ENCODE data around the gene PRR15L.
"Not testable (repeated sequence)": the region's sequence is repeated elsewhere in the genome, so short reads cannot be mapped to it uniquely, and the experiment has no call there.

The PRR15L gene

DNA sequence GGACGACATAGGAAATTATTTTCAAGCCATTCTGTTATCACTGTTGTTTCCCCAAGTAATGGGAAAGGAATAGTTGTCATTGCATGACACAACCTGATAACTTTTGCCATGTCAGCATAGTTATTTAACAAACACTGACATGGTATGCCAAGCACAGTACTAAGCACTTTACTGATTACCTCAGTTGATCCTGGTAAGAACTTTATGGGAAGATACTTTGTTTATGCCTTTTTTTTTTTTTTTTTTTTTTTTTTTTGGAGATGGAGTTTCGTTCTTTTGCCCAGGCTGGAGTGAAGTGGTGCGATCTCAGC, 32.0 kb downstream of the PRR15L start:
- H3K4me3 Mint-ChIP-seq, result no peak overlapping the region
- H3K27me3 Mint-ChIP-seq (ENCODE audit: low read depth), result no peaks in the 10 kb centered on the region
- no peak for DNase-seq (ENCODE audit: low spot score)
- no peak overlapping the region for H3K27ac Mint-ChIP-seq
- no peaks in the 10 kb centered on the region for H3K9me3 Mint-ChIP-seq
- no peaks in the 10 kb centered on the region for H3K4me1 Mint-ChIP-seq (ENCODE audit: low read depth)
- peaks cover 39% of the 10 kb centered on the region for H3K36me3 Mint-ChIP-seq (ENCODE audit: low read depth)

DNA sequence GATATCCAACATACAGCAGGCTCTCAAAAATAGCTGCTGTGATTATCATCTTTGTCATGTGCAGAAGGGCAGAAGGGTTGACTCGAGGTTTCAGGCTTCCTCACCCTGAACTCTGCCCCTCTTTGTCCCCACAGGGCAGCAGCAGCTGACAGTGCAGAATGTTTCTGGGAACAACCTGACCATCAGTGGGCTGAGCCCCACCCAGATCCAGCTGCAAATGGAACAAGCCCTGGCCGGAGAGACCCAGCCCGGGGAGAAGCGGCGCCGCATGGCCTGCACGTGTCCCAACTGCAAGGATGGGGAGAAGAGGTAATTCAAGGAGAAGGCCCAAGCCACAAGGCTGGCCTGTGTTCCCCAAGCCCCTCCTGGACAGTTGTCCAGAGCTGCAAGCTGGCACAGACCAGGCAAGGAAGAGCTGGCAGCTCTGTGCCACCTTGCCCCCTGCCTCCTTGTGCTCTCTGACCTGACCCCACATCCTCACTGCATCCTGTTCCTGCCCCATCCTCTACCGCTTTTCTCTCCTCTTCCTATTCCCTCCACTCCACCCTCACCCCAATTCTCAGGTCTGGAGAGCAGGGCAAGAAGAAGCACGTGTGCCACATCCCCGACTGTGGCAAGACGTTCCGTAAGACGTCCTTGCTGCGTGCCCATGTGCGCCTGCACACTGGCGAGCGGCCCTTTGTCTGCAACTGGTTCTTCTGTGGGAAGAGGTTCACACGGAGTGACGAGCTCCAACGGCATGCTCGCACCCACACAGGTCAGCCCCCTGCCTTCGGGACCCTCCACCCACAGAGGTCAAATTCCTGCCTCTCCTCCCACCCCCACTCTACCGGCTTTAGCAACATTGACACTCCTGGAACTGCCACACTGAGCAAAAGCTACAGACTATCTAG, 32.7 kb downstream of the PRR15L start:
- Mint-ChIP-seq H3K27me3 (ENCODE audit: low read depth) (no peaks in the 10 kb centered on the region), H3K27ac (no peak overlapping the region), H3K36me3 (ENCODE audit: low read depth) (peaks cover 39% of the 10 kb centered on the region), H3K4me3 (no peak overlapping the region), H3K4me1 (ENCODE audit: low read depth) (no peaks in the 10 kb centered on the region), H3K9me3 (no peaks in the 10 kb centered on the region)
- DNase-seq (ENCODE audit: low spot score), result no peak

DNA sequence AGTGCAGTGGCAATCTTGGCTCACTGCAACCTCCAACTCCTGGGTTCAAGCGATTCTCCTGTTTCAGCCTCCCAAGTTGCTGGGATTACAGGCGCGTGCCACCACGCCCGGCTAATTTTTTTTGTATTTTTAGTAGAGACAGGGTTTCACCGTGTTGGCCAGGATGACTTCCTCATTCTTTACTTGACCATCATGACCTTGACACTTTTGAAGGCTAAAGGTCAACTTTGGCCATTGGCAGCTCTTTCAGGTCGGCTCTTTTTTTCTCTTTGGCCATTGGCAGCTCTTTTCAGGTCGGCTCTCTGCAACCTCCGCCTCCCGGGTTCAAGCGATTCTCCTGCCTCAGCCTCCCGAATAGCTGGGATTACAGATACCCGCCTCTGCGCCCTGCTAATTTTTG, 37.8 kb downstream of the PRR15L start:
- not testable (repeated sequence) for H3K27ac Mint-ChIP-seq; H3K4me3 Mint-ChIP-seq; H3K4me1 Mint-ChIP-seq (ENCODE audit: low read depth); H3K9me3 Mint-ChIP-seq; H3K27me3 Mint-ChIP-seq (ENCODE audit: low read depth); DNase-seq (ENCODE audit: low spot score)
- H3K36me3 Mint-ChIP-seq (ENCODE audit: low read depth), result peaks cover 31% of the 10 kb centered on the region

DNA sequence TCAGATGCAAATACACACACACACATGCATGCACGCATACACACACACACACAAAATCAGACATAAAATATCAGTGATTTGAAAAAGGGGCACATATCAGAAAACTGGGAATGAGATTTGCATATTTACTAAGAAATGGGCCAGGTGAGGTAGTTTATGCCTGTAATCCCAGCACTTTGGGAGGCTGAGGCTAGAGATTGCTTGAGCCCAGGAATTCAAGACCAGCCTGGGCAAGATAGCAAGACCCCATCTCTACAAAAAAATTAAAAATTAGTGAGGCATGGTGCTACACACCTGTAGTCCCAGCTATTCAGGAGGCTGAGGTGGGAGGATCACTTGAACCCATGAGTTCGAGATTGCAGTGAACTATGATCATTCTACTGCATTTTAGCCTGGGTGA, 38.7 kb downstream of the PRR15L start:
- Mint-ChIP-seq H3K36me3 (ENCODE audit: low read depth) (peaks cover 30% of the 10 kb centered on the region), H3K4me3 (no peak overlapping the region), H3K4me1 (ENCODE audit: low read depth) (peaks cover 2% of the 10 kb centered on the region), H3K9me3 (no peaks in the 10 kb centered on the region), H3K27me3 (ENCODE audit: low read depth) (no peaks in the 10 kb centered on the region), H3K27ac (no peak overlapping the region)
- DNase-seq (ENCODE audit: low spot score), result no peak

DNA sequence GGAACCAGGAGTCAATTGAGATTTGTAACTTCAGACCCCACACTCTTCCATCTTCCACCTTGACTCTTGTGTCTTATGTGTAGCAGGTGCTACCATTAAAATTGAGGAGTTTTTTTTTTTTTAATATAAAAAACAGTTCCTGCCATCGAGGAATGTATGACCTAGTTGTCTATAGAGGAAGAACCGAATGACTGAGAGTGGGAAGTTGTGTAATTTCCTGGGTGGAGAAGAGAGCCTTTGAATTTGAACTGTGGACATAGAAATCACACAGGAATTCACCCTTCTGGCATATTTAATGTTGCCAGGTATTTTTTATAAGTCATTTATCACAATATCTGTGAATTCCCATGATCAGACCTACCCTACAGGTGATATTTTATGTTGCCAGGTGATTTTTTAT, 39.7 kb downstream of the PRR15L start:
- no peaks in the 10 kb centered on the region for H3K9me3 Mint-ChIP-seq
- H3K4me3 Mint-ChIP-seq, result no peak overlapping the region
- DNase-seq (ENCODE audit: low spot score), result no peak
- H3K36me3 Mint-ChIP-seq (ENCODE audit: low read depth), result peaks cover 27% of the 10 kb centered on the region
- no peaks in the 10 kb centered on the region for H3K27me3 Mint-ChIP-seq (ENCODE audit: low read depth)
- H3K4me1 Mint-ChIP-seq (ENCODE audit: low read depth), result peaks cover 2% of the 10 kb centered on the region
- no peak overlapping the region for H3K27ac Mint-ChIP-seq

DNA sequence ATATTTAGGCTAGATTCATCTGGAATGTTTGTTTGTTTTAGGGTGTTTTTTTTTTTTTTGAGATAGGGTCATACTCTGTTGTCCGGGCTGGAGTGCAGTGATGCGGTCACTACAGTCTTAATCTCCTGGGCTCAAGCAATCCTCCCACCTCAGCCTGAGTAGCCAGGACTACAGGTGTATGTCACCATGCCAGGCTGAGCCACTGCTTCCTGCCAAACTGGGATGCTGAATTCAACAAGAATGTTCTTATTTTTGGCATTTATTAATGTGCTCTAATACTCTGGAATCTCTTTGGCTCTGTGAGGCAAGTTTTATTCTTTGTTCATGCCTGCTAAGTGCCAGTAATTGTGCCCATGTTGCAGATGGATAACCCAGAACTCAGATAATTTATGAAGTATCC, 40.1 kb downstream of the PRR15L start:
- Mint-ChIP-seq H3K9me3 (no peaks in the 10 kb centered on the region), H3K27me3 (ENCODE audit: low read depth) (no peaks in the 10 kb centered on the region), H3K27ac (no peak overlapping the region), H3K4me3 (no peak overlapping the region), H3K36me3 (ENCODE audit: low read depth) (peaks cover 24% of the 10 kb centered on the region), H3K4me1 (ENCODE audit: low read depth) (peaks cover 2% of the 10 kb centered on the region)
- DNase-seq (ENCODE audit: low spot score), result no peak

DNA sequence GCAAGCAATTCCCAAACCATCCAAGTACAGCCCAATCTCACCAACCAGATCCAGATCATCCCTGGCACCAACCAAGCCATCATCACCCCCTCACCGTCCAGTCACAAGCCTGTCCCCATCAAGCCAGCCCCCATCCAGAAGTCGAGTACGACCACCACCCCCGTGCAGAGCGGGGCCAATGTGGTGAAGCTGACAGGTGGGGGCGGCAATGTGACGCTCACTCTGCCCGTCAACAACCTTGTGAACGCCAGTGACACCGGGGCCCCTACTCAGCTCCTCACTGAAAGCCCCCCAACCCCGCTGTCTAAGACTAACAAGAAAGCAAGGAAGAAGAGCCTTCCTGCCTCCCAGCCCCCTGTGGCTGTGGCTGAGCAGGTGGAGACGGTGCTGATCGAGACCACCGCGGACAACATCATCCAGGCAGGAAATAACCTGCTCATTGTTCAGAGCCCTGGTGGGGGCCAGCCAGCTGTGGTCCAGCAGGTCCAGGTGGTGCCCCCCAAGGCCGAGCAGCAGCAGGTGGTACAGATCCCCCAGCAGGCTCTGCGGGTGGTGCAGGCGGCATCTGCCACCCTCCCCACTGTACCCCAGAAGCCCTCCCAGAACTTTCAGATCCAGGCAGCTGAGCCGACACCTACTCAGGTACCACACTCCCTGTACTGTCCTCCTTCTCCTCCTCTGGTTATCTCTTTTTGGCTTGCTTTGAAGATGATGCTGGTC, 41.0 kb downstream of the PRR15L start:
- Mint-ChIP-seq H3K36me3 (ENCODE audit: low read depth) (peaks cover 18% of the 10 kb centered on the region), H3K27ac (no peak overlapping the region), H3K4me3 (no peak overlapping the region)

DNA sequence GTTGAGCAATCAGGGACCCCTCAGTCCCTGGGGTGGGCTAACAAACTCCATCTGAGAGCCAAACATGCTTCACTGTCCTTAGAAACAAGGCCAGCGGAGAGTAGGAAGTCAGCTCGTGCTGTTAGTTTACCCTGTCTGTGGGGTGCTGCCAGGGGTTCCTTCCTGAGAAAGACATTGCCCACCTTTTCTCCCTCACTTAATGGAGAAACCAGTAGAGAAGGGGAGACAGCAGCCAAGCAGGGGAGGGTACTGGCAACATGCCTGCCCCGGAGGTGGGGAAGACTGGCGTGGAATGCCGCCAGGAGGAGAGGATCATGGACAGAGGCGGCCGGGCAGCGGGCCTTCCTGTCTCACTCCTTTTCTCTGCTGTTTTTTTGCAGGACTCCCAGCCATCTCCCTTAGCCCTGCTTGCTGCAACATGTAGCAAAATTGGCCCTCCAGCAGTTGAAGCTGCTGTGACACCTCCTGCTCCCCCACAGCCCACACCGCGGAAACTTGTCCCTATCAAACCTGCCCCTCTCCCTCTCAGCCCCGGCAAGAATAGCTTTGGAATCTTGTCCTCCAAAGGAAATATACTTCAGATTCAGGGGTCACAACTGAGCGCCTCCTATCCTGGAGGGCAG, 41.8 kb downstream of the PRR15L start:
- peaks cover 18% of the 10 kb centered on the region for H3K36me3 Mint-ChIP-seq (ENCODE audit: low read depth)
- no peaks in the 10 kb centered on the region for H3K27me3 Mint-ChIP-seq (ENCODE audit: low read depth)
- no peaks in the 10 kb centered on the region for H3K9me3 Mint-ChIP-seq
- H3K27ac Mint-ChIP-seq, result no peak overlapping the region
- H3K4me3 Mint-ChIP-seq, result no peak overlapping the region
- no peak for DNase-seq (ENCODE audit: low spot score)
- peaks cover 2% of the 10 kb centered on the region for H3K4me1 Mint-ChIP-seq (ENCODE audit: low read depth)

More for the DNA sequence above, 41.0 kb downstream of the PRR15L start:
- H3K4me1 Mint-ChIP-seq (ENCODE audit: low read depth), result peaks cover 2% of the 10 kb centered on the region
- no peaks in the 10 kb centered on the region for H3K9me3 Mint-ChIP-seq
- no peaks in the 10 kb centered on the region for H3K27me3 Mint-ChIP-seq (ENCODE audit: low read depth)
- DNase-seq (ENCODE audit: low spot score), result no peak

DNA sequence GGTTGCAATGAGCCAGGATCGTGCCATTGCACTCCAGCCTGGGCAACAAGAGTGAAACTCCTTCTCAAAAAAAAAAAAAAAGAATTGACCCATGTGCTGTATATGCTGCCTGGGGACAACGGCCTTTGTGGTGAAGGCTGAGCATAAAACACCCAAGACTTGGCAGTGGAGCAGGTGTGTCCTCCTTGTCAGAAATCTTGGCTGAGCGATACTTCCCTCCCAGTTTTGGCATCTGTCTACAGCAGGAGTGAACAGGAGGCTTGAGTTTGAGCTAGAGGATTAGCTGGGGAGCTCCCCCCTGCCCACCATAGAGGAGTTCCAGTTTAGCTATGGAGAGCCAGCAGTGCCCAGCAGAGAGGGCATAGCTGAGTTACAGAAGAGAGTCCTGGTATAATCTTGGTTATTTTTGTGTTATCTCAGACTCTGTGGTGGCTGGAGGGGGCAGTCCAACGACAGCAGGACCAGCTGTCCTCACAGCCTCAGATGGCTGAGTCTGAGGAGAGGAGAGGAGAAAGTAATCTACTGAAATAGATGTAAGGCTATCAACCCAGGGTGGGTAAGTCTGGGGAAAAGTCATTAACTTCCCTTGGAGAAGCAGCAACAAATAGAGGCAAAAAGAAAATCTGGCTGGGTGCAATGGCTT, 43.3 kb downstream of the PRR15L start:
- Mint-ChIP-seq H3K27me3 (ENCODE audit: low read depth) (no peaks in the 10 kb centered on the region), H3K27ac (no peak overlapping the region), H3K36me3 (ENCODE audit: low read depth) (peaks cover 20% of the 10 kb centered on the region), H3K9me3 (no peaks in the 10 kb centered on the region), H3K4me3 (no peak overlapping the region), H3K4me1 (ENCODE audit: low read depth) (peaks cover 5% of the 10 kb centered on the region)
- no peak for DNase-seq (ENCODE audit: low spot score)

DNA sequence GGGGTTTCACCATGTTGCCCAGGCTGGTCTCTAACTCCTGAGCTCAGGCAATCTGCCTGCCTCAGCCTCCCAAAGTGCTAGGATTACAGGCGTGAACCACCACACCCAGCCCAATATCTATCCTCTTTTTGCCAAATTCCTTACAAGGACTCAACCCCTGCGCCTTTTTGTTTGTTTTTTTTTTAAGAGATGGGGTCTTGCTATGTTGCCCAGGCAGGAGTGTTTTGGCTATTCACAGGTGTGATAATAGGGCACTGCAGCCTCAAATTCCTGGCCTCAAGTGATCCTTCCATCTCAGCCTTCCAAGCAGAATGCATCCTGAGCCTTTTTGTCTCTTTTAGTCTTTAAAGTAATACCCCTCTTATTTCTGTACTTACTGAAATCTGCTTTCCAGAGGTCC, 44.6 kb downstream of the PRR15L start:
- Mint-ChIP-seq H3K27me3 (ENCODE audit: low read depth) (no peaks in the 10 kb centered on the region), H3K36me3 (ENCODE audit: low read depth) (peaks cover 19% of the 10 kb centered on the region), H3K4me1 (ENCODE audit: low read depth) (peaks cover 4% of the 10 kb centered on the region), H3K9me3 (no peaks in the 10 kb centered on the region), H3K27ac (no peak overlapping the region), H3K4me3 (no peak overlapping the region)
- DNase-seq (ENCODE audit: low spot score), result no peak

DNA sequence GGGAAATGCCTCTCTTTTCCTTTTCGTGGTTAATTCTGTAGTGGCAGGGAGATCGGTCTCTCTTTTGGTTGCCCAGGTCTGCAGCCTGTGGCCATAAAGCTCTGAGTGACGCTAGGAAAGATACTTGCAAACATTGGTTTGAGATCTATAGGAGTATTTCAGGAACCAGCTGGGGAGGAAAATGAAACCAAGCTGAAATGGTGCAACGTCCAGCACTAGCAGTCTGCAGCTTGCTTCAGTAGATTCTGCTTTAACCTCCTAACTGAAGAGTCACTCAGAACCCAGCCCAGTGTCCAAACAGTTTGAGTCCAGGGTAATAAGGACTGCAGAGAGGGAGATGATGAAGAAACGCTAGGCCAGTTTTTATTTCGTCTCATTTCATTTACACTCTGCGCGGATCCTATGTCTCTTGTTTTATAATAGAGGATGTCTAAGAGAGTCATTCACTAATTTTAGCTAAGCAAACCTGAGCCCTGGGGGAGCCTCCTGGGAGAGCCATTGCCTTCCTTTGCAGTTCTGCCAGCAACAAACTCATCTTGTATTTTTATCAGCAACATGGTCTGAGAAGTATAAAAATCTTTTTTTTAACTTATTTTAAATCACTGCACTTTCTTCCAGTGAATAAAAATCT, 49.6 kb downstream of the PRR15L start:
- Mint-ChIP-seq H3K4me3 (no peak overlapping the region), H3K9me3 (no peaks in the 10 kb centered on the region), H3K27ac (no peak overlapping the region), H3K36me3 (ENCODE audit: low read depth) (peaks cover 17% of the 10 kb centered on the region), H3K27me3 (ENCODE audit: low read depth) (no peaks in the 10 kb centered on the region), H3K4me1 (ENCODE audit: low read depth) (peaks cover 15% of the 10 kb centered on the region)
- no peak for DNase-seq (ENCODE audit: low spot score)

DNA sequence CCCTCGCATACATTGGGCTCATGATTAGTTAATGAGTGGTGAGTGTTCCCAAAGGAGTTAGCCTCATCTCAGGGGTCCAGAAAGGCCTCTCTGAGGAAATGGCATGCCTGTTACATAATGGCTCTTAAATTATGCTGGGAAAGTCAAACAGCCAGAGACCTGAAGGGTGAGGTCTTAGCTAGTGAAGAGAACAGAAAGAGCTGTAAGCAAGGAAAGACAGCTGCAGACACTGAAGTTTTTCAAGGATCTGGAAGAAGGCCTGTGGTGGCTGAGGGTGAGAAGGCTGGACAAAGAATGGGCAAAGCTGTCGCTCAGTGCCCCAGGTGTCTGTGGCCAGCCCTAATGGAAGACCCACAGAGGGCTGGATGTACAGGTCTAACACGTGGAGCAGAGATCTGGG, 51.2 kb downstream of the PRR15L start:
- DNase-seq (ENCODE audit: low spot score), result no peak
- peaks cover 19% of the 10 kb centered on the region for H3K4me1 Mint-ChIP-seq (ENCODE audit: low read depth)
- no peak overlapping the region for H3K27ac Mint-ChIP-seq
- H3K36me3 Mint-ChIP-seq (ENCODE audit: low read depth), result peaks cover 22% of the 10 kb centered on the region
- no peak overlapping the region for H3K4me3 Mint-ChIP-seq
- no peaks in the 10 kb centered on the region for H3K27me3 Mint-ChIP-seq (ENCODE audit: low read depth)
- H3K9me3 Mint-ChIP-seq, result no peaks in the 10 kb centered on the region

DNA sequence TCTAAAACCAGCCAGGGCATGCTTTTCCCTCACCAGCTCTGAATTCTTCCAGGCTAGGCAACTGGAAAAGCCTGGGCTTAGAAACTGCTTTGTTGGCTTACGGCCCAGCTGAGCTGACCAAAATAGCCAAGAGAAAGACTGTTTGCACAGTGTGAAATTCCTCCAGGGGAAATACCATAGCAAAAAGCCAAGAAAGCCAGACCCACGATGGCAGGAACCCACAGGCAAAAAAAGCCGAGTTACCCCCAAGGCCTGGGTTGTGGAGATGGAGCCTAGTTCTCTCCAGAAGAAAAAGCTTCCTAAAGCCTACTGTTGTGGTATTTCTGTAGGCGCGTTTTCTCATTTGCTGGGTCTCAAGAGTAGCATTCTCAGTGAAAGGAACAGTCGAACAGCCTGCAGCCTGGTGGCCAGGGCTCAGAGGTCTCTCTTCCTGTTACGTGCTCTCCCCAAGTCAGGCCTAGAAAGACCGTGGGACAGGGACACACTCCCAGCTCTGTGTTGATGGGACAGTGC, 52.4 kb downstream of the PRR15L start:
- Mint-ChIP-seq H3K27ac (no peak overlapping the region), H3K9me3 (no peaks in the 10 kb centered on the region), H3K27me3 (ENCODE audit: low read depth) (no peaks in the 10 kb centered on the region), H3K4me1 (ENCODE audit: low read depth) (peaks cover 18% of the 10 kb centered on the region), H3K36me3 (ENCODE audit: low read depth) (peaks cover 21% of the 10 kb centered on the region), H3K4me3 (no peak overlapping the region)
- no peak for DNase-seq (ENCODE audit: low spot score)
